Measurements from ENCODE around the gene ADRA2C.

The ADRA2C gene

GRCh38 chr4:3736806-3737205, 29.4 kb upstream of the ADRA2C start:
- H3K4me3 ChIP-seq (ENCODE audit: low read length, poor library complexity, severe bottlenecking): no peak overlapping the region
- no peaks in the 10 kb centered on the region for H3K9me2 ChIP-seq (replicated peaks; ENCODE audit: low read depth, low read length)
- H3K36me3 ChIP-seq (ENCODE audit: insufficient read depth, low read length): no peaks in the 10 kb centered on the region
- H3K79me2 ChIP-seq (ENCODE audit: insufficient read depth, low read length): no peaks in the 10 kb centered on the region
- H3K9ac ChIP-seq (ENCODE audit: low read depth, low read length, poor library complexity, severe bottlenecking): no peak overlapping the region
- H2AFZ ChIP-seq (ENCODE audit: low read length): no peak overlapping the region
- TF ChIP-seq, protein P1, sequence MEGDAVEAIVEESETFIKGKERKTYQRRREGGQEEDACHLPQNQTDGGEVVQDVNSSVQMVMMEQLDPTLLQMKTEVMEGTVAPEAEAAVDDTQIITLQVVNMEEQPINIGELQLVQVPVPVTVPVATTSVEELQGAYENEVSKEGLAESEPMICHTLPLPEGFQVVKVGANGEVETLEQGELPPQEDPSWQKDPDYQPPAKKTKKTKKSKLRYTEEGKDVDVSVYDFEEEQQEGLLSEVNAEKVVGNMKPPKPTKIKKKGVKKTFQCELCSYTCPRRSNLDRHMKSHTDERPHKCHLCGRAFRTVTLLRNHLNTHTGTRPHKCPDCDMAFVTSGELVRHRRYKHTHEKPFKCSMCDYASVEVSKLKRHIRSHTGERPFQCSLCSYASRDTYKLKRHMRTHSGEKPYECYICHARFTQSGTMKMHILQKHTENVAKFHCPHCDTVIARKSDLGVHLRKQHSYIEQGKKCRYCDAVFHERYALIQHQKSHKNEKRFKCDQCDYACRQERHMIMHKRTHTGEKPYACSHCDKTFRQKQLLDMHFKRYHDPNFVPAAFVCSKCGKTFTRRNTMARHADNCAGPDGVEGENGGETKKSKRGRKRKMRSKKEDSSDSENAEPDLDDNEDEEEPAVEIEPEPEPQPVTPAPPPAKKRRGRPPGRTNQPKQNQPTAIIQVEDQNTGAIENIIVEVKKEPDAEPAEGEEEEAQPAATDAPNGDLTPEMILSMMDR (conservative IDR thresholded peaks at IDR 0.05; ENCODE audit: low read length): no peak
- no peak for TF ChIP-seq EZH2phosphoT487 (IDR thresholded peaks at IDR 0.05; ENCODE audit: borderline replicate concordance)
- H3F3A ChIP-seq (ENCODE audit: low read depth): no peaks in the 10 kb centered on the region
- no peaks in the 10 kb centered on the region for H3K4me1 ChIP-seq (ENCODE audit: insufficient read depth, low read length, poor library complexity, severe bottlenecking)
- H4K20me1 ChIP-seq (ENCODE audit: insufficient read depth, low read length, poor library complexity, severe bottlenecking): no peaks in the 10 kb centered on the region
- no peak overlapping the region for H3K4me2 ChIP-seq (ENCODE audit: low read depth, low read length, poor library complexity, severe bottlenecking)
- H3K27me3 ChIP-seq (ENCODE audit: insufficient read depth, low read length, poor library complexity, severe bottlenecking): no peaks in the 10 kb centered on the region
- peaks cover 3% of the 10 kb centered on the region; the same call in 1 of the 2 replicates for H3K9me3 ChIP-seq (ENCODE audit: insufficient read depth, low read depth, low read length)

- Histone ChIP-seq H3K9me3 (ENCODE audit: insufficient read depth, low read depth, low read length) (peaks cover 3% of the 10 kb centered on the region; the same call in 1 of the 2 replicates), H3K79me2 (ENCODE audit: insufficient read depth, low read length) (no peaks in the 10 kb centered on the region), H3F3A (ENCODE audit: low read depth) (no peaks in the 10 kb centered on the region), H3K4me1 (ENCODE audit: insufficient read depth, low read length, poor library complexity, severe bottlenecking) (no peaks in the 10 kb centered on the region), H3K9me2 (replicated peaks; ENCODE audit: low read depth, low read length) (no peaks in the 10 kb centered on the region), H3K4me3 (ENCODE audit: low read length, poor library complexity, severe bottlenecking) (no peak overlapping the region), H3K4me2 (ENCODE audit: low read depth, low read length, poor library complexity, severe bottlenecking) (no peak overlapping the region), H3K9ac (ENCODE audit: low read depth, low read length, poor library complexity, severe bottlenecking) (no peak overlapping the region), H3K36me3 (ENCODE audit: insufficient read depth, low read length) (no peaks in the 10 kb centered on the region), H2AFZ (ENCODE audit: low read length) (no peak overlapping the region), H4K20me1 (ENCODE audit: insufficient read depth, low read length, poor library complexity, severe bottlenecking) (no peaks in the 10 kb centered on the region), H3K27me3 (ENCODE audit: insufficient read depth, low read length, poor library complexity, severe bottlenecking) (no peaks in the 10 kb centered on the region)
- TF ChIP-seq, protein P1 (conservative IDR thresholded peaks at IDR 0.05; ENCODE audit: low read length): no peak
- TF ChIP-seq EZH2phosphoT487 (IDR thresholded peaks at IDR 0.05; ENCODE audit: borderline replicate concordance): no peak
Measured at GRCh38 chr4:3739577-3739976, 26.6 kb upstream of the ADRA2C start.

DNA sequence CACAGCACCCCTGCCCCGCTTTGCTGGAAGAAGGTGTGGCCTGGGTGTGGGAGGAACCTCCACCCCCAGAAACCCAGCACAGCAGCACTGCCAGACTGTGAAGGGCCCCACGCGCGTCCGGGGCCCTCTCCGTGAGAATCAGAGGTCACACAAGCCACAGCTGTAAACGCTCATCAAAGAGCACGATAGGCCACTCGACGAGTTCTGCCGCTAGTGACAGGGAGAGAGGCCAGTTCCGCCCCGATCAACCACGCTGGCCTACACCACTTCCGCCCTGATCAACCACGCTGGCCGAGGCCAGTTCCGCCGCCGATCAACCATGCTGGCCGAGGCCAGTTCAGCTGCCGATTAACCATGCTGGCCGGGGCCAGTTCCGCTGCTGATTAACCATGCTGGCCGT, 25.9 kb upstream of the ADRA2C start:
- no peak for TF ChIP-seq EZH2phosphoT487 (IDR thresholded peaks at IDR 0.05; ENCODE audit: borderline replicate concordance)
- TF ChIP-seq, protein P1 (conservative IDR thresholded peaks at IDR 0.05; ENCODE audit: low read length): no peak
- no peaks in the 10 kb centered on the region for H4K20me1 ChIP-seq (ENCODE audit: insufficient read depth, low read length, poor library complexity, severe bottlenecking)
- H3K4me1 ChIP-seq (ENCODE audit: insufficient read depth, low read length, poor library complexity, severe bottlenecking): no peaks in the 10 kb centered on the region
- no peaks in the 10 kb centered on the region for H3K36me3 ChIP-seq (ENCODE audit: insufficient read depth, low read length)
- H3K9me2 ChIP-seq (replicated peaks; ENCODE audit: low read depth, low read length): no peaks in the 10 kb centered on the region
- H2AFZ ChIP-seq (ENCODE audit: low read length): no peak overlapping the region
- no peak overlapping the region for H3K9ac ChIP-seq (ENCODE audit: low read depth, low read length, poor library complexity, severe bottlenecking)
- H3K4me2 ChIP-seq (ENCODE audit: low read depth, low read length, poor library complexity, severe bottlenecking): no peak overlapping the region
- no peaks in the 10 kb centered on the region for H3K27me3 ChIP-seq (ENCODE audit: insufficient read depth, low read length, poor library complexity, severe bottlenecking)
- H3K4me3 ChIP-seq (ENCODE audit: low read length, poor library complexity, severe bottlenecking): no peak overlapping the region
- no peaks in the 10 kb centered on the region for H3K79me2 ChIP-seq (ENCODE audit: insufficient read depth, low read length)
- no peaks in the 10 kb centered on the region for H3F3A ChIP-seq (ENCODE audit: low read depth)
- peaks cover 3% of the 10 kb centered on the region; the same call in 1 of the 2 replicates for H3K9me3 ChIP-seq (ENCODE audit: insufficient read depth, low read depth, low read length)

All from Loucy (cell line).